ENCODE data around the gene SMCHD1.
"Not testable (repeated sequence)": the region's sequence is repeated elsewhere in the genome, so short reads cannot be mapped to it uniquely, and the experiment has no call there.

The SMCHD1 gene

DNA sequence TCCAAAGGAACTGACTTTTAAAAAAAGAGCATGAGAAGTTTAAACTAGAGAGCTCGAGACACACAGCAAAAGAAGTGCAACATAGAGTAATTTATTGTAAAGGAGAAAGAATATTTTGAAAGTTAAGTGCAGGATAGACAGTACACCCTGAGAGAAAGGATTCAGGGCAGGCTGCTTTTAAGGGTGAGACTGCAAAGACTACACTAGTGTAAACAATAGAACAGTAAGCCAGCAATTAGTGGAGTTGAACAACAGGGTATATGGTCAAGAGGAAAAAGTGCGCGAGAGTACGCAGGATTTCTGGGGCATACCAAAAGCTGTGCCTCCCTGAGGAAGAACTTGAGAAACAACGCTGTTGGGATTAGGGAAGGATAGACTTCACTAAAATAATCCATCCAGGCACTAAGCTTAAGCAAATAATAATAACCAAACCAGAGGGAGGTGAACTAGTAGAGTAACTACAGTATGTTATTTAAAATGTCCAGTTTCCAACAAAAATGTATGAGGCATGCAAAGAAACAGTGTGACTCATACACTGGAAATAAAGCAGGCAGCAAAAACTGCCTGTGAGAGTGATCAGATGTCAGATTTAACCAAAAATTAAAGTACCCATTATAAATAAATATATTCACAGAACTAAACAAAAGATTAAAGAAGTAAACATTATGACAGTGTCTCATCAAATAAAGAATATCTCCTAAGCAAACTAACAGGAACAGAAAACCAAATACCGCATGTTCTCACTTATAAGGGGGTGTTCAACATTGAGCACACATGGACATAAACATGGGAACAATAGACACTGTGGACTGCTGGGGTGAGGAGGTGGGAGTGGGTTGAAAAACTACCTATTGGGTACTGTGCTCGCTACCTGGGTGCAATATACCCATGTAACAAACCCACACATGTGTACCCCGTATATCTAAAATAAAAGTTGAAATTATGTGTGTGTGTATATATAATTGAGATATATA, 150.7 kb downstream of the SMCHD1 start:
- H3K27me3 ChIP-seq (ENCODE audit: insufficient read depth, low read length), result no peaks in the 10 kb centered on the region
- H3K23ac ChIP-seq (ENCODE audit: low read length), result no peak overlapping the region
- peaks cover 3 to 5% of the 10 kb centered on the region in 2 experiments for H3K4me1 ChIP-seq (ENCODE audit: control insufficient read depth in 1 of 2, insufficient read depth in 2 of 2, low read length in 2 of 2)
- H2AFZ ChIP-seq (ENCODE audit: insufficient read depth, low read length, poor library complexity), result no peak overlapping the region
- no peak overlapping the region for H3K4me3 ChIP-seq (ENCODE audit: low read depth, low read length)
- no peak overlapping the region for H3K4ac ChIP-seq (ENCODE audit: low read depth, low read length)
- no CpG with 5 or more reads among the region's 8 CpGs for WGBS (ENCODE audit: extremely low coverage, insufficient coverage, insufficient read length)
- DNase-seq, result peak in 1 of 2 donors; percentile 42
- no peak overlapping the region for H4K8ac ChIP-seq (ENCODE audit: low read depth, low read length)
- H3K9ac ChIP-seq (ENCODE audit: low read length), result no peak overlapping the region
- no peak overlapping the region for H3K4me2 ChIP-seq (ENCODE audit: low read length)
- no peak overlapping the region for H4K12ac ChIP-seq (ENCODE audit: low read depth, low read length)
- H3K27ac ChIP-seq (ENCODE audit: low read depth, low read length), result no peak overlapping the region
- no peak overlapping the region for H2BK5ac ChIP-seq (ENCODE audit: low read depth, low read length, poor library complexity)
- H4K91ac ChIP-seq (ENCODE audit: low read depth, low read length), result no peak overlapping the region
- no peaks in the 10 kb centered on the region for H3K79me2 ChIP-seq (ENCODE audit: control insufficient read depth, insufficient read depth, low read length, poor library complexity)
- no peak overlapping the region for H2BK12ac ChIP-seq (ENCODE audit: low read length)
- no peak overlapping the region for H2BK120ac ChIP-seq (ENCODE audit: insufficient read depth, low read length, poor library complexity)
- no peak overlapping the region for H3K14ac ChIP-seq (ENCODE audit: low read length)
- peaks cover 6% of the 10 kb centered on the region for H3K9me3 ChIP-seq (ENCODE audit: insufficient read depth, low read depth, low read length)
- no peak overlapping the region for H2AK5ac ChIP-seq (ENCODE audit: low read length)
- H3K79me1 ChIP-seq (ENCODE audit: low read length), result peaks cover 3% of the 10 kb centered on the region
- H3K36me3 ChIP-seq (ENCODE audit: control insufficient read depth in 1 of 2, insufficient read depth in 2 of 2, low read length in 2 of 2), result peaks cover 0 to 2% of the 10 kb centered on the region in 2 experiments
- no peak overlapping the region for H3K18ac ChIP-seq (ENCODE audit: low read length)

DNA sequence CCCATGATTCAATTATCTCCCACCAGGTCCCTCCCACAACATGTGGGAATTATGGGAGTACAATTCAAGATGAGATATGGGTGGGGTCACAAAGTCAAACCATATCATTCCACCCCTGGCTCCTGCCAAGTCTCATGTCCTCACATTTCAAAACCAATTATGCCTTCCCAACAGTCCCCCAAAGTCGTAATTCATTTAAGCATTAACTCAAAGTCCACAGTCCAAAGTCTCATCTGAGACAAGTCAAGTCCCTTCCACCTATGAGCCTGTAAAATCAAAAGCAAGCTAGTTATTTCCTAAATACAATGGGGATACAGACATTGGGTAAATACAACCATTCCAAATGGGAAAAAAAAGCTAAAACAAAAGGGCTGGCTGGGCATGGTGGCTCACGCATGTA, 153.1 kb downstream of the SMCHD1 start:
- not testable (repeated sequence) for H3K4ac ChIP-seq (ENCODE audit: low read depth, low read length); H2AFZ ChIP-seq (ENCODE audit: insufficient read depth, low read length, poor library complexity); H3K14ac ChIP-seq (ENCODE audit: low read length); H3K9ac ChIP-seq (ENCODE audit: low read length); H2BK5ac ChIP-seq (ENCODE audit: low read depth, low read length, poor library complexity); H3K4me1 ChIP-seq (ENCODE audit: control insufficient read depth in 1 of 2, insufficient read depth in 2 of 2, low read length in 2 of 2); H3K23ac ChIP-seq (ENCODE audit: low read length); H3K4me2 ChIP-seq (ENCODE audit: low read length); H3K36me3 ChIP-seq (ENCODE audit: control insufficient read depth in 1 of 2, insufficient read depth in 2 of 2, low read length in 2 of 2); H4K12ac ChIP-seq (ENCODE audit: low read depth, low read length); H3K79me1 ChIP-seq (ENCODE audit: low read length); H3K4me3 ChIP-seq (ENCODE audit: low read depth, low read length); H4K91ac ChIP-seq (ENCODE audit: low read depth, low read length); H3K18ac ChIP-seq (ENCODE audit: low read length); H3K27ac ChIP-seq (ENCODE audit: low read depth, low read length); H2BK12ac ChIP-seq (ENCODE audit: low read length); DNase-seq; H2AK5ac ChIP-seq (ENCODE audit: low read length); H3K9me3 ChIP-seq (ENCODE audit: insufficient read depth, low read depth, low read length); H3K27me3 ChIP-seq (ENCODE audit: insufficient read depth, low read length); H3K79me2 ChIP-seq (ENCODE audit: control insufficient read depth, insufficient read depth, low read length, poor library complexity); H2BK120ac ChIP-seq (ENCODE audit: insufficient read depth, low read length, poor library complexity); H4K8ac ChIP-seq (ENCODE audit: low read depth, low read length)
- WGBS (ENCODE audit: extremely low coverage, insufficient coverage, insufficient read length), result no CpG with 5 or more reads among the region's 2 CpGs

DNA sequence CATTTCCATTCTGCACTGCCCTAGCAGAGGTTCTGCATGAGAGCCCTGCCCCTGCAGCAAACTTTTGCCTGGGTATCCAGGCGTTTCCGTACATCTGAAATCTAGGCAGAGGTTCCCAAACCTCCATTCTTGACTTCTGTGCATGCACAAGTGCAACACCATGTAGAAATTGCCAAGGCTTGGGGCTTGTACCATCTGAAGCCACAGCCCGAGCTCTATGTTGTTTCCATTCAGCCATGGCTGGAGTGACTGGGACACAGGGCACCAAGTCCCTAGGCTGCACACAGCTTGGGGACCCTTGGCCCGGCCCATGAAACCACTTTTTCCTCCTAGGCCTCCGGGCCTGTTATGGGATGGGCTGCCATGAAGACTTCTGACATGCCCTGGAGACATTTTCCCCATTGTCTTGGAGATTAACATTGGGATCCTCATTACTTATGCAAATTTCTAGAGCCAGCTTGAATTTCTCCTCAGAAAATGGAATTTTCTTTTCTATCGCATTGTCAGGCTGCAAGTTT, 154.2 kb downstream of the SMCHD1 start:
- not testable (repeated sequence) for H3K4me2 ChIP-seq (ENCODE audit: low read length); H3K79me1 ChIP-seq (ENCODE audit: low read length); DNase-seq; H2AK5ac ChIP-seq (ENCODE audit: low read length); H3K4me3 ChIP-seq (ENCODE audit: low read depth, low read length); H3K4me1 ChIP-seq (ENCODE audit: control insufficient read depth in 1 of 2, insufficient read depth in 2 of 2, low read length in 2 of 2); H3K36me3 ChIP-seq (ENCODE audit: control insufficient read depth in 1 of 2, insufficient read depth in 2 of 2, low read length in 2 of 2); H2BK5ac ChIP-seq (ENCODE audit: low read depth, low read length, poor library complexity); H4K91ac ChIP-seq (ENCODE audit: low read depth, low read length); H3K23ac ChIP-seq (ENCODE audit: low read length); H3K9me3 ChIP-seq (ENCODE audit: insufficient read depth, low read depth, low read length); H3K9ac ChIP-seq (ENCODE audit: low read length); H3K14ac ChIP-seq (ENCODE audit: low read length); H3K27me3 ChIP-seq (ENCODE audit: insufficient read depth, low read length); H2BK120ac ChIP-seq (ENCODE audit: insufficient read depth, low read length, poor library complexity); H2BK12ac ChIP-seq (ENCODE audit: low read length); H3K27ac ChIP-seq (ENCODE audit: low read depth, low read length); H4K12ac ChIP-seq (ENCODE audit: low read depth, low read length); H3K18ac ChIP-seq (ENCODE audit: low read length); H3K4ac ChIP-seq (ENCODE audit: low read depth, low read length); H3K79me2 ChIP-seq (ENCODE audit: control insufficient read depth, insufficient read depth, low read length, poor library complexity); H4K8ac ChIP-seq (ENCODE audit: low read depth, low read length); H2AFZ ChIP-seq (ENCODE audit: insufficient read depth, low read length, poor library complexity)
- no CpG with 5 or more reads among the region's 6 CpGs for WGBS (ENCODE audit: extremely low coverage, insufficient coverage, insufficient read length)

DNA sequence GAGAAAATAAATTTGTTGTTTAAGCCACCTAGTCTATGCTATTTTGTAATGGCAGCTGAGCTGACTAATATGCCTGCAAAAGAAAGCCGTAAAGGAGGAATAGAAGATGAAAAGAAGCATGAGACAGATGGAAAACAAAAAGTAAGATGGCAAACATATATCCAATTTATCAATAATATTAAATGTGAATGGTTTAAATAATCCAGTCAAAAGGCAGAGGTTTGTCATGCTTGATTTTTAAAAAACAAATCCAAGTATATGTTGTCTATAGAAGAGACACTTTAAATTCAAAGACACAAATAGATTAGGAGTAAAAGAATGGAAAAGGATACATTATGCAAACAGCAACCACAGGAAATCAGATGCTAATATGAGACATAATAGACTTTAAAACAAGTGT, 155.9 kb downstream of the SMCHD1 start:
- Histone ChIP-seq H2BK120ac (ENCODE audit: insufficient read depth, low read length, poor library complexity) (no peak overlapping the region), H3K27me3 (ENCODE audit: insufficient read depth, low read length) (no peaks in the 10 kb centered on the region), H3K79me2 (ENCODE audit: control insufficient read depth, insufficient read depth, low read length, poor library complexity) (no peaks in the 10 kb centered on the region), H3K14ac (ENCODE audit: low read length) (no peak overlapping the region), H4K91ac (ENCODE audit: low read depth, low read length) (no peak overlapping the region), H3K4me3 (ENCODE audit: low read depth, low read length) (no peak overlapping the region), H3K36me3 (ENCODE audit: control insufficient read depth in 1 of 2, insufficient read depth in 2 of 2, low read length in 2 of 2) (no peaks in the 10 kb centered on the region), H3K4me1 (ENCODE audit: control insufficient read depth in 1 of 2, insufficient read depth in 2 of 2, low read length in 2 of 2) (no peaks in the 10 kb centered on the region), H3K23ac (ENCODE audit: low read length) (no peak overlapping the region), H3K79me1 (ENCODE audit: low read length) (no peaks in the 10 kb centered on the region), H3K9me3 (ENCODE audit: insufficient read depth, low read depth, low read length) (peaks cover 6% of the 10 kb centered on the region), H4K12ac (ENCODE audit: low read depth, low read length) (no peak overlapping the region), H4K8ac (ENCODE audit: low read depth, low read length) (no peak overlapping the region), H3K18ac (ENCODE audit: low read length) (no peak overlapping the region), H3K4me2 (ENCODE audit: low read length) (no peak overlapping the region), H2AFZ (ENCODE audit: insufficient read depth, low read length, poor library complexity) (no peak overlapping the region), H3K4ac (ENCODE audit: low read depth, low read length) (no peak overlapping the region), H2AK5ac (ENCODE audit: low read length) (no peak overlapping the region), H3K27ac (ENCODE audit: low read depth, low read length) (no peak overlapping the region), H3K9ac (ENCODE audit: low read length) (no peak overlapping the region), H2BK12ac (ENCODE audit: low read length) (no peak overlapping the region), H2BK5ac (ENCODE audit: low read depth, low read length, poor library complexity) (no peak overlapping the region)
- no CpG with 5 or more reads among the region's 1 CpG for WGBS (ENCODE audit: extremely low coverage, insufficient coverage, insufficient read length)
- no peak for DNase-seq

All from trophoblast cell (in vitro differentiated cells and primary cell).